Breast epithelium (tissue), 3 donors: ENCODE measurements around the gene PAK5.

Experiments
- POLR2A ChIP-seq: fragments of 450-650 bp; IDR thresholded peaks from one replicate; pipeline ENCODE4 v1.6.1; 2016; ENCODE audit warnings: antibody characterized with exemption, mild to moderate bottlenecking, moderate library complexity
- TF ChIP-seq, protein P1 (sequence below), 3 donors: fragments of 450-650 bp; IDR thresholded peaks; one replicate each; pipeline ENCODE4 v1.5.1; 2016 to 2017; ENCODE audit warnings: antibody characterized with exemption in 3 of 3, mild to moderate bottlenecking in 3 of 3, moderate library complexity in 3 of 3

DNA sequence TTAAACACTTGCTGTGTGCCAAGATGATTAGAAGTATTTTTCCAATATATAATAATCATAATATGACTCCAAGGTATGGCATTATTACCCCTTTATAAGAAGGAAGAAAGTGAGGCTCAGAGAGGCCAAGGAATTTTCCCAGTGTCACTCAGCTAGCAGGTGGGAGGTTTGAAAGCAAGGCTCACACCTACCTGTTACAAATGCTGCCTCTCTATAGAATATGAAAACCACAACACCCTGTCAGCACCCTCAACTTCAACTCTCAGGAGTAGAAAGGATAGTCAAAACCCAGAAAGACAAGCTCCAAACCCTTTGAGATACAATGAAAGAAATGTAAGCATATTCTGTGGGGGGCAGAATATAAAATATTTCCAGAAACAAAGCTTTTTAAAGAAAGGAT lies 247.8 kb downstream of the PAK5 start:
- TF ChIP-seq, protein P1, sequence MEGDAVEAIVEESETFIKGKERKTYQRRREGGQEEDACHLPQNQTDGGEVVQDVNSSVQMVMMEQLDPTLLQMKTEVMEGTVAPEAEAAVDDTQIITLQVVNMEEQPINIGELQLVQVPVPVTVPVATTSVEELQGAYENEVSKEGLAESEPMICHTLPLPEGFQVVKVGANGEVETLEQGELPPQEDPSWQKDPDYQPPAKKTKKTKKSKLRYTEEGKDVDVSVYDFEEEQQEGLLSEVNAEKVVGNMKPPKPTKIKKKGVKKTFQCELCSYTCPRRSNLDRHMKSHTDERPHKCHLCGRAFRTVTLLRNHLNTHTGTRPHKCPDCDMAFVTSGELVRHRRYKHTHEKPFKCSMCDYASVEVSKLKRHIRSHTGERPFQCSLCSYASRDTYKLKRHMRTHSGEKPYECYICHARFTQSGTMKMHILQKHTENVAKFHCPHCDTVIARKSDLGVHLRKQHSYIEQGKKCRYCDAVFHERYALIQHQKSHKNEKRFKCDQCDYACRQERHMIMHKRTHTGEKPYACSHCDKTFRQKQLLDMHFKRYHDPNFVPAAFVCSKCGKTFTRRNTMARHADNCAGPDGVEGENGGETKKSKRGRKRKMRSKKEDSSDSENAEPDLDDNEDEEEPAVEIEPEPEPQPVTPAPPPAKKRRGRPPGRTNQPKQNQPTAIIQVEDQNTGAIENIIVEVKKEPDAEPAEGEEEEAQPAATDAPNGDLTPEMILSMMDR (IDR thresholded peaks at IDR 0.05): no peak
- TF ChIP-seq POLR2A: no peak
